LNCaP clone FGC (cell line): ENCODE data around the gene IER2.

Source experiments
- DNase-seq: peaks from one replicate; pipeline ENCODE4 v3.0.0-alpha.2; 2011; ENCODE audit warnings: low read depth
- H3K4me3 ChIP-seq: 2 replicates; pipeline ENCODE4 v1.5.1; 2011; ENCODE audit warnings: mild to moderate bottlenecking, low read depth, low read length, control low read depth
- TF ChIP-seq, protein P1 (sequence below): IDR thresholded peaks from 2 replicates; pipeline ENCODE4 v1.5.1; 2012; ENCODE audit warnings: mild to moderate bottlenecking; ENCODE audit not compliant: control insufficient read depth, insufficient read depth; ENCODE audit errors: extremely low read depth

Gene IER2

GRCh38 chr19:13120031-13120430 is 30.2 kb upstream of the IER2 start:
- H3K4me3 ChIP-seq = no peak overlapping the region; the same call in 1 of the 2 replicates
- TF ChIP-seq, protein P1, sequence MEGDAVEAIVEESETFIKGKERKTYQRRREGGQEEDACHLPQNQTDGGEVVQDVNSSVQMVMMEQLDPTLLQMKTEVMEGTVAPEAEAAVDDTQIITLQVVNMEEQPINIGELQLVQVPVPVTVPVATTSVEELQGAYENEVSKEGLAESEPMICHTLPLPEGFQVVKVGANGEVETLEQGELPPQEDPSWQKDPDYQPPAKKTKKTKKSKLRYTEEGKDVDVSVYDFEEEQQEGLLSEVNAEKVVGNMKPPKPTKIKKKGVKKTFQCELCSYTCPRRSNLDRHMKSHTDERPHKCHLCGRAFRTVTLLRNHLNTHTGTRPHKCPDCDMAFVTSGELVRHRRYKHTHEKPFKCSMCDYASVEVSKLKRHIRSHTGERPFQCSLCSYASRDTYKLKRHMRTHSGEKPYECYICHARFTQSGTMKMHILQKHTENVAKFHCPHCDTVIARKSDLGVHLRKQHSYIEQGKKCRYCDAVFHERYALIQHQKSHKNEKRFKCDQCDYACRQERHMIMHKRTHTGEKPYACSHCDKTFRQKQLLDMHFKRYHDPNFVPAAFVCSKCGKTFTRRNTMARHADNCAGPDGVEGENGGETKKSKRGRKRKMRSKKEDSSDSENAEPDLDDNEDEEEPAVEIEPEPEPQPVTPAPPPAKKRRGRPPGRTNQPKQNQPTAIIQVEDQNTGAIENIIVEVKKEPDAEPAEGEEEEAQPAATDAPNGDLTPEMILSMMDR = no peak
- no peak for DNase-seq

GRCh38 chr19:13120817-13121216 is 29.4 kb upstream of the IER2 start:
- TF ChIP-seq, protein P1 = no peak
- no peak overlapping the region for H3K4me3 ChIP-seq
- no peak for DNase-seq

GRCh38 chr19:13121551-13122274 is 28.5 kb upstream of the IER2 start:
- no peak overlapping the region for H3K4me3 ChIP-seq
- TF ChIP-seq, protein P1 = no peak
- no peak for DNase-seq

- DNase-seq = no peak
- H3K4me3 ChIP-seq = no peak overlapping the region
- TF ChIP-seq, protein P1 = no peak
These were observed 27.8 kb upstream of the IER2 start for GRCh38 chr19:13122275-13122878.

GRCh38 chr19:13122980-13123957 is 26.9 kb upstream of the IER2 start:
- TF ChIP-seq, protein P1 = no peak
- DNase-seq = no peak
- no peak overlapping the region for H3K4me3 ChIP-seq

DNA sequence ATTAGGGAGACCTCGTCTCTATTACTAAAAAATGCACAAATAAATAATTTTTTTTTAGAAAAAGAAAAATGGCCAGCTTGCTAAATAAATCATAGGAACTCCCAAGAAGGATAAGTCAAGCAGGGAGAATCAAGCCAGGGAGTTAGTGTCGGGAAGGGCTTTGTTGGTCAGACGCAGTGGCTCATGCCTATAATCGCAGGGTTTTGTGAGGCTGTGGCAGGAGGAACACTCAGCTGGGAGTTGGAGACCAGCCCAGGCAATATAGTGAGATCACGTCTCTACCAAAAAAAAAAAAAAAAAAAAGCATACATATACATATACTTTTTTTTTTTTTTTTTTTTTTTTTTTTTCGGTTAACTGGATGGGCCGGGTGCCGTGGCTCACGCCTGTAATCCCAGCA is 23.2 kb upstream of the IER2 start:
- H3K4me3 ChIP-seq = no peak overlapping the region
- TF ChIP-seq, protein P1 = no peak
- peak; percentile 47 for DNase-seq
